LoVo (cell line): ENCODE results near the gene ADGRD1.
A peak's percentile ranks its signal among the peaks of the same experiment; 100 is the strongest.

ENCODE experiments used
- DNase-seq: peaks from one replicate; pipeline ENCODE4 v3.0.0-alpha.2; 2016; ENCODE audit warnings: low spot score

Gene ADGRD1

GRCh38 chr12:131102991-131103668 is 149.4 kb downstream of the ADGRD1 start:
- DNase-seq: no peak

DNA sequence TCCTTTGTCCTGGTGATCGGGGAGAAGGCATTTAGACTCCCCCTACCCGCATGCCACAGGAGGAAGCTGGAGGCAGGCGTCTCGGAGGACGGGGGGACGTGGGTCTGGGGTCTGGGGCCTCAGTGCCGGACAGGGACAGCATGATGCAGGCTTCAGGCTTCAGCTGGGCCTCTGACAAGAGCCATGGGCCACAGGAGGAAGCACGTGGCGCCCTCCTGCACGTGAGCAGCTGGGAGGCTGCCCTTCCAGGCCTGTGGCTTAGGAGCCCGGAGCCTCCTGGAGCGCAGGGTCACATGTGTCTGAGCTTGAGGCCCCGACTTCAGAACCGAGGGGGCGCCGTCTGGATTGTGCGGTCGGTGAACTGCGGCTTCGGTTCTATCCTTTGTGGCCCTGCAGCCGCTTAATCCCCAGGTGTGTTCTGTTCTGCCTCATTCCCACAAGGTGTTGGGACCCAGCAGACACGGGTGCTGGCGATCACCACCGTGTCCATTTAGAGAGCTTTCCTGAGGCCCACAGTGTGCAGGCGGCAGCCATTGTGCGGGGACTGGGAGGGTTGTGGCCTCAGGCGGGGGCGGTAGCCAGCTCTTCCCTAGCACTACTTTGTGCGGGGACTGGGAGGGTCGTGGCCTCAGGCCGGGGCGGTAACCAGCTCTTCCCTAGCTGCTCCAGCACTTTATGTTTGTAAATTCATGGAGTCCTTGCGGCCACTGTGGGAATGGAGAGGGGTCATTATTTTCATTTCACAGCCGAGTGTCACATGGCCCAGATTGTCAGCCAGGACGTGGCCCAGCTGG is 150.2 kb downstream of the ADGRD1 start:
- no peak for DNase-seq

GRCh38 chr12:131104463-131105350 is 151.0 kb downstream of the ADGRD1 start:
- DNase-seq: peak; percentile 85

- DNase-seq: no peak
These were observed 151.6 kb downstream of the ADGRD1 start for GRCh38 chr12:131105351-131105735.

GRCh38 chr12:131105736-131106348 is 152.1 kb downstream of the ADGRD1 start:
- no peak for DNase-seq

GRCh38 chr12:131106349-131106941 is 152.7 kb downstream of the ADGRD1 start:
- no peak for DNase-seq

GRCh38 chr12:131108177-131108955 is 154.7 kb downstream of the ADGRD1 start:
- no peak for DNase-seq

GRCh38 chr12:131111446-131111845 is 157.7 kb downstream of the ADGRD1 start:
- no peak for DNase-seq

GRCh38 chr12:131112021-131112420 is 158.3 kb downstream of the ADGRD1 start:
- no peak for DNase-seq

DNA sequence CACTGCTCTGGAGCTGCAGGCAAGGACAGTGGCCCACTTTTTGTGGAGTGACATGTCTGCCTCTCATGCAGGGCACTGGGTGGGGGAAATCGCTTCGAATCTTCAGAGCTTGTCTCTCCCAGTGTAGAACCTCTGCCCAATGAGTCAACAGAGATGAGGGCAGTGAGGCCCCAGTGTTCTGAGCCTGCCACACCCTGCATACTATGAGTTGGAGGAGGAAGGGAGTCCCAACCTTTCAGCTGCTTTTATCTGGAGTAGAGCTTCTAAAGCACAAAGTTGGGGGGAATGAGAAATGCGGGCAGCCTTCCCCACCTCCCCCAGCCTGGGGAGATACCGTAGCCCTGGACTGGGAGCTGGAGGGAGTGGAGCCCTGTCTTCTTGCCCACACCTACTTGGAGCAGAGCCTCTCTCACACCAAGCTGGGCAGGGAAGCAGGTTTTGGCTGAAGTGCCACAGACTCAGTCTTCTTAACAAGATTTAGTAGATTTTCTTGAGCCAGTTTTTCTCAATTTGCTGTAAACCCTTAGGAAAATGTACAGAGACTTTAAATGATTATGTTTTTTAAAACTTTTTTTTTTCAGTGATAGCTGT is 159.1 kb downstream of the ADGRD1 start:
- DNase-seq: no peak

GRCh38 chr12:131113568-131114270 is 160.0 kb downstream of the ADGRD1 start:
- DNase-seq: no peak

GRCh38 chr12:131114271-131114670 is 160.6 kb downstream of the ADGRD1 start:
- DNase-seq: no peak

GRCh38 chr12:131114942-131115584 is 161.4 kb downstream of the ADGRD1 start:
- DNase-seq: no peak

DNA sequence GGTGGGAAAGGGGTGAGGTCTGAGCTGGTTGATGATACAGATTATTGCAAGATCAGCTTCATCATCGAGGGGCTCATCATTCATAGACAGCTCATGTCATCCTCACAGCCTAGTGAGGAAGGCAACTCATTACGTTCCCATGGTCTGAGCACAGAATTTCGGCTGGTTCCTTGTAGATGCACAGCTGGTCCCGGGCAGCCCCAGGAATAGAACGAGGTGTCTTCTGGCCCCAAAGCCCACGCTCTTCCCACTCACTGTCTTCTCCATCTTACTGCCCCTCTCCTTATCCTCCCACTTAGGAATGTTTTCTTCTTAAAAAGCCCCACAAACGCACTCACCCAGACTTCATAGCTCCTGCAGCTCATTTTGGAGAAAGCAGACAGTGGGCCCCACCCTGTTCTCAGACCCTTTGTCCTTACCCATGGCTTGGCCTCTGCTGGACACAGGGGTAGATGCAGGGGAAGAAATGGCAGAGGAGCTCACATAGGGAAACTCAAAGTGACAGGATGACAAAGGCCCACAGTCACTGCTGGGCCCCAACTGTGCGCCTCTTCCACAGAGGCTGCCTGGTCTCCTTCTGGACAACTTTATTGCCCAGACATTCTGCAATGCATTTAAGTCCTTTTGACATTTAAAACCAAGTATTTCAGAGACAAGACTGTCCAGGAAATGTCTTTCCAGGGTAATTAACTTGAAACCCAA is 162.2 kb downstream of the ADGRD1 start:
- DNase-seq: no peak

GRCh38 chr12:131116468-131117117 is 162.9 kb downstream of the ADGRD1 start:
- DNase-seq: no peak

GRCh38 chr12:131117438-131118245 is 163.9 kb downstream of the ADGRD1 start:
- no peak for DNase-seq

DNA sequence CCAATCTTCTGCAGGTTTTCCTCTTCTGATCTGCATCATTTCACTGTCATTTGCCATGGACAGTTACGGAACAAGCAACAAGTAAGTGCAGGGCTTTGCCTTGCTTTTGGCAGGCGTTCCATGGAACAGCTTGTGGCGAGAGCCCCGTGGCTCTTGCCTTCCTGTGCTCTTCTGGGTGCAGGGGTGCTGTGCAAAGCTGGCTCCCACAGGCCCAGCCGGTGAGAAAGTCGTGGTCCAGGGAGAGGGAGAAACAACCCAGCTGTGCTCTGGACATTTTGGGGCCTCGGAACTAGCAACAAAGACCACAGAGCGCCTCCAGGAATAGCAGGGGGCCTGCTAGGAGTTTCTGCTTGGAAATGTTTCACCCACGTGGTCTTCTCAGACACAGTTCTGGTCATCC is 164.7 kb downstream of the ADGRD1 start:
- DNase-seq: no peak
